ENCODE results near the gene SYNDIG1. TPM values are rescaled to one million over a fixed set of nuclear protein-coding genes. Genes with fewer than 3 reads are reported as not detected.

Gene SYNDIG1
- polyA plus RNA-seq, 4 donors, result 0.90 to 2.0 (median 1.9) TPM; not detected in 1

- Histone ChIP-seq H3K4me1 (ENCODE audit: control insufficient read depth in 3 of 3, insufficient read depth in 2 of 3, low read depth in 1 of 3, low read length in 2 of 3) (no peaks in the 10 kb centered on the region), H3K27ac (ENCODE audit: low read depth in 1 of 3, low read length in 2 of 3) (no peak overlapping the region), H3K27me3 (ENCODE audit: control insufficient read depth in 3 of 3, insufficient read depth in 3 of 3, low read length in 3 of 3) (no peaks in the 10 kb centered on the region), H3K9me3 (ENCODE audit: control insufficient read depth in 2 of 2, insufficient read depth in 1 of 2, low read depth in 1 of 2, low read length in 1 of 2) (no peaks in the 10 kb centered on the region), H3K4me3 (ENCODE audit: low read depth in 1 of 3, low read length in 3 of 3) (no peak overlapping the region), H3K36me3 (ENCODE audit: control insufficient read depth in 3 of 3, insufficient read depth in 2 of 3, low read depth in 1 of 3, low read length in 3 of 3) (no peaks in the 10 kb centered on the region)
- FAIRE-seq (no peak), DNase-seq (no peak)
- WGBS, 3 donors, result 78 to 89% (median 82%) methylated on average over 7 of the region's 7 CpGs
These were observed 102.7 kb downstream of the SYNDIG1 start for GRCh38 chr20:24572140-24572539.

GRCh38 chr20:24572862-24573261, 103.4 kb downstream of the SYNDIG1 start:
- Histone ChIP-seq H3K4me1 (ENCODE audit: control insufficient read depth in 3 of 3, insufficient read depth in 2 of 3, low read depth in 1 of 3, low read length in 2 of 3) (no peaks in the 10 kb centered on the region), H3K27ac (ENCODE audit: low read depth in 1 of 3, low read length in 2 of 3) (no peak overlapping the region), H3K27me3 (ENCODE audit: control insufficient read depth in 3 of 3, insufficient read depth in 3 of 3, low read length in 3 of 3) (no peaks in the 10 kb centered on the region), H3K9me3 (ENCODE audit: control insufficient read depth in 2 of 2, insufficient read depth in 1 of 2, low read depth in 1 of 2, low read length in 1 of 2) (no peaks in the 10 kb centered on the region), H3K4me3 (ENCODE audit: low read depth in 1 of 3, low read length in 3 of 3) (no peak overlapping the region), H3K36me3 (ENCODE audit: control insufficient read depth in 3 of 3, insufficient read depth in 2 of 3, low read depth in 1 of 3, low read length in 3 of 3) (no peaks in the 10 kb centered on the region)
- WGBS, 3 donors, result 73 to 85% (median 75%) methylated on average over 5 of the region's 5 CpGs
- no peak for DNase-seq
- FAIRE-seq, result no peak

GRCh38 chr20:24573557-24573956, 104.1 kb downstream of the SYNDIG1 start:
- Histone ChIP-seq H3K4me3 (ENCODE audit: low read depth in 1 of 3, low read length in 3 of 3) (no peak overlapping the region), H3K4me1 (ENCODE audit: control insufficient read depth in 3 of 3, insufficient read depth in 2 of 3, low read depth in 1 of 3, low read length in 2 of 3) (no peaks in the 10 kb centered on the region), H3K36me3 (ENCODE audit: control insufficient read depth in 3 of 3, insufficient read depth in 2 of 3, low read depth in 1 of 3, low read length in 3 of 3) (no peaks in the 10 kb centered on the region), H3K27me3 (ENCODE audit: control insufficient read depth in 3 of 3, insufficient read depth in 3 of 3, low read length in 3 of 3) (no peaks in the 10 kb centered on the region), H3K27ac (ENCODE audit: low read depth in 1 of 3, low read length in 2 of 3) (no peak overlapping the region), H3K9me3 (ENCODE audit: control insufficient read depth in 2 of 2, insufficient read depth in 1 of 2, low read depth in 1 of 2, low read length in 1 of 2) (no peaks in the 10 kb centered on the region)
- FAIRE-seq, result no peak
- no peak for DNase-seq
- WGBS, 3 donors, result 86 to 91% (median 88%) methylated on average over 6 of the region's 6 CpGs

GRCh38 chr20:24574307-24574706, 104.9 kb downstream of the SYNDIG1 start:
- Histone ChIP-seq H3K27ac (ENCODE audit: low read depth in 1 of 3, low read length in 2 of 3) (no peak overlapping the region), H3K27me3 (ENCODE audit: control insufficient read depth in 3 of 3, insufficient read depth in 3 of 3, low read length in 3 of 3) (no peaks in the 10 kb centered on the region), H3K36me3 (ENCODE audit: control insufficient read depth in 3 of 3, insufficient read depth in 2 of 3, low read depth in 1 of 3, low read length in 3 of 3) (no peaks in the 10 kb centered on the region), H3K4me3 (ENCODE audit: low read depth in 1 of 3, low read length in 3 of 3) (no peak overlapping the region), H3K9me3 (ENCODE audit: control insufficient read depth in 2 of 2, insufficient read depth in 1 of 2, low read depth in 1 of 2, low read length in 1 of 2) (no peaks in the 10 kb centered on the region), H3K4me1 (ENCODE audit: control insufficient read depth in 3 of 3, insufficient read depth in 2 of 3, low read depth in 1 of 3, low read length in 2 of 3) (no peaks in the 10 kb centered on the region)
- 83 to 88% (median 87%) methylated on average over 2 of the region's 2 CpGs for WGBS, 3 donors
- DNase-seq, result no peak
- FAIRE-seq, result no peak

- DNase-seq, result no peak
These were observed 105.4 kb downstream of the SYNDIG1 start for GRCh38 chr20:24574797-24575196.

GRCh38 chr20:24575811-24576210, 106.4 kb downstream of the SYNDIG1 start:
- no peak overlapping the region for H3K4me3 ChIP-seq (ENCODE audit: low read depth in 1 of 3, low read length in 3 of 3)
- no peaks in the 10 kb centered on the region for H3K4me1 ChIP-seq (ENCODE audit: control insufficient read depth in 3 of 3, insufficient read depth in 2 of 3, low read depth in 1 of 3, low read length in 2 of 3)
- no peak overlapping the region for H3K27ac ChIP-seq (ENCODE audit: low read depth in 1 of 3, low read length in 2 of 3)
- 80 to 87% (median 81%) methylated on average over 4 of the region's 4 CpGs for WGBS, 3 donors
- no peaks in the 10 kb centered on the region for H3K27me3 ChIP-seq (ENCODE audit: control insufficient read depth in 3 of 3, insufficient read depth in 3 of 3, low read length in 3 of 3)
- FAIRE-seq (no peak), DNase-seq (no peak)
- no peaks in the 10 kb centered on the region for H3K9me3 ChIP-seq (ENCODE audit: control insufficient read depth in 2 of 2, insufficient read depth in 1 of 2, low read depth in 1 of 2, low read length in 1 of 2)
- no peaks in the 10 kb centered on the region for H3K36me3 ChIP-seq (ENCODE audit: control insufficient read depth in 3 of 3, insufficient read depth in 2 of 3, low read depth in 1 of 3, low read length in 3 of 3)

More at GRCh38 chr20:24574797-24575196, 105.4 kb downstream of the SYNDIG1 start:
- Histone ChIP-seq H3K27ac (ENCODE audit: low read depth in 1 of 3, low read length in 2 of 3) (no peak overlapping the region), H3K4me3 (ENCODE audit: low read depth in 1 of 3, low read length in 3 of 3) (no peak overlapping the region), H3K9me3 (ENCODE audit: control insufficient read depth in 2 of 2, insufficient read depth in 1 of 2, low read depth in 1 of 2, low read length in 1 of 2) (no peaks in the 10 kb centered on the region), H3K36me3 (ENCODE audit: control insufficient read depth in 3 of 3, insufficient read depth in 2 of 3, low read depth in 1 of 3, low read length in 3 of 3) (no peaks in the 10 kb centered on the region), H3K4me1 (ENCODE audit: control insufficient read depth in 3 of 3, insufficient read depth in 2 of 3, low read depth in 1 of 3, low read length in 2 of 3) (no peaks in the 10 kb centered on the region), H3K27me3 (ENCODE audit: control insufficient read depth in 3 of 3, insufficient read depth in 3 of 3, low read length in 3 of 3) (no peaks in the 10 kb centered on the region)
- no peak for FAIRE-seq
- WGBS, 3 donors, result 74 to 83% (median 76%) methylated on average over 5 of the region's 5 CpGs

GRCh38 chr20:24576447-24576846, 107.0 kb downstream of the SYNDIG1 start:
- 72 to 86% (median 77%) methylated on average over 11 of the region's 11 CpGs for WGBS, 3 donors
- Histone ChIP-seq H3K36me3 (ENCODE audit: control insufficient read depth in 3 of 3, insufficient read depth in 2 of 3, low read depth in 1 of 3, low read length in 3 of 3) (no peaks in the 10 kb centered on the region), H3K9me3 (ENCODE audit: control insufficient read depth in 2 of 2, insufficient read depth in 1 of 2, low read depth in 1 of 2, low read length in 1 of 2) (no peaks in the 10 kb centered on the region), H3K4me1 (ENCODE audit: control insufficient read depth in 3 of 3, insufficient read depth in 2 of 3, low read depth in 1 of 3, low read length in 2 of 3) (no peaks in the 10 kb centered on the region), H3K4me3 (ENCODE audit: low read depth in 1 of 3, low read length in 3 of 3) (no peak overlapping the region), H3K27me3 (ENCODE audit: control insufficient read depth in 3 of 3, insufficient read depth in 3 of 3, low read length in 3 of 3) (no peaks in the 10 kb centered on the region), H3K27ac (ENCODE audit: low read depth in 1 of 3, low read length in 2 of 3) (no peak overlapping the region)
- no peak for FAIRE-seq
- DNase-seq, result no peak

GRCh38 chr20:24577271-24577909, 108.0 kb downstream of the SYNDIG1 start:
- no peak for DNase-seq
- Histone ChIP-seq H3K27ac (ENCODE audit: low read depth in 1 of 3, low read length in 2 of 3) (no peak overlapping the region), H3K36me3 (ENCODE audit: control insufficient read depth in 3 of 3, insufficient read depth in 2 of 3, low read depth in 1 of 3, low read length in 3 of 3) (no peaks in the 10 kb centered on the region), H3K4me3 (ENCODE audit: low read depth in 1 of 3, low read length in 3 of 3) (no peak overlapping the region), H3K27me3 (ENCODE audit: control insufficient read depth in 3 of 3, insufficient read depth in 3 of 3, low read length in 3 of 3) (no peaks in the 10 kb centered on the region), H3K4me1 (ENCODE audit: control insufficient read depth in 3 of 3, insufficient read depth in 2 of 3, low read depth in 1 of 3, low read length in 2 of 3) (no peaks in the 10 kb centered on the region), H3K9me3 (ENCODE audit: control insufficient read depth in 2 of 2, insufficient read depth in 1 of 2, low read depth in 1 of 2, low read length in 1 of 2) (no peaks in the 10 kb centered on the region)
- no peak for FAIRE-seq
- WGBS, 3 donors, result 68 to 87% (median 70%) methylated on average over 10 of the region's 10 CpGs

All from small intestine (tissue), 7 donors.